ENCODE measurements around the gene GALNT10. TPM values are rescaled to one million over a fixed set of nuclear protein-coding genes. Genes with fewer than 3 reads are reported as not detected.

The GALNT10 gene
- total and polyA plus RNA-seq, 3 donors from 2014 or later = 15.7 to 19.3 (median 17.2) TPM

DNA sequence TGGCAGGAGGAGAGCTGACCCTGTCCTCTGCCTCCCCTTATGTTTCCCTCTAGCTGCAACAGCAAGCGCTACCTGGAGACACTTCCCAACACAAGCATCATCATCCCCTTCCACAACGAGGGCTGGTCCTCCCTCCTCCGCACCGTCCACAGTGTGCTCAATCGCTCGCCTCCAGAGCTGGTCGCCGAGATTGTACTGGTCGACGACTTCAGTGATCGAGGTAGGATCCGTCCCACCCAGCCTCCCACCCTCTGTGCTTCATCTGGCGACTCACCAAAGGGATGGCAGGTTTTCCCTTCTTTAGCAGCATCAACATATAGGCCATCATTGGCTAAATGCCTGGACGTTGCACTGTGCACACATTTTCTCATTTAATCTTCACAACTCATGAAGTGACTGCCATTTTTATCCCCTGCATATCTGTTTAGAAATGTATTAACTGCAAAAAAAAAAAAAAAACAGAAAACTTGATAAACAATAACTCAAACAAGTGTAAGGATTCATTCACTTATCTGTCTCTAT, 139.0 kb downstream of the GALNT10 start:
- Histone ChIP-seq H3K27me3 (no peaks in the 10 kb centered on the region), H3K36me3 (ENCODE audit: low read depth, missing control alignments) (no peaks in the 10 kb centered on the region), H3K4me1 (no peaks in the 10 kb centered on the region), H3K27ac (no peak overlapping the region), H3K9me3 (no peaks in the 10 kb centered on the region), H3K4me3 (no peak overlapping the region)
- DNase-seq = no peak
- TF ChIP-seq POLR2A (IDR thresholded peaks at IDR 0.05) = no peak
- TF ChIP-seq, protein P1, sequence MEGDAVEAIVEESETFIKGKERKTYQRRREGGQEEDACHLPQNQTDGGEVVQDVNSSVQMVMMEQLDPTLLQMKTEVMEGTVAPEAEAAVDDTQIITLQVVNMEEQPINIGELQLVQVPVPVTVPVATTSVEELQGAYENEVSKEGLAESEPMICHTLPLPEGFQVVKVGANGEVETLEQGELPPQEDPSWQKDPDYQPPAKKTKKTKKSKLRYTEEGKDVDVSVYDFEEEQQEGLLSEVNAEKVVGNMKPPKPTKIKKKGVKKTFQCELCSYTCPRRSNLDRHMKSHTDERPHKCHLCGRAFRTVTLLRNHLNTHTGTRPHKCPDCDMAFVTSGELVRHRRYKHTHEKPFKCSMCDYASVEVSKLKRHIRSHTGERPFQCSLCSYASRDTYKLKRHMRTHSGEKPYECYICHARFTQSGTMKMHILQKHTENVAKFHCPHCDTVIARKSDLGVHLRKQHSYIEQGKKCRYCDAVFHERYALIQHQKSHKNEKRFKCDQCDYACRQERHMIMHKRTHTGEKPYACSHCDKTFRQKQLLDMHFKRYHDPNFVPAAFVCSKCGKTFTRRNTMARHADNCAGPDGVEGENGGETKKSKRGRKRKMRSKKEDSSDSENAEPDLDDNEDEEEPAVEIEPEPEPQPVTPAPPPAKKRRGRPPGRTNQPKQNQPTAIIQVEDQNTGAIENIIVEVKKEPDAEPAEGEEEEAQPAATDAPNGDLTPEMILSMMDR (IDR thresholded peaks at IDR 0.05) = no peak
- WGBS, 2 donors = 93 to 94% methylated on average over 14 of the region's 14 CpGs
- intact Hi-C loops (cut with DNase I; ENCODE audit: low total_unique reads) = no loop called here

DNA sequence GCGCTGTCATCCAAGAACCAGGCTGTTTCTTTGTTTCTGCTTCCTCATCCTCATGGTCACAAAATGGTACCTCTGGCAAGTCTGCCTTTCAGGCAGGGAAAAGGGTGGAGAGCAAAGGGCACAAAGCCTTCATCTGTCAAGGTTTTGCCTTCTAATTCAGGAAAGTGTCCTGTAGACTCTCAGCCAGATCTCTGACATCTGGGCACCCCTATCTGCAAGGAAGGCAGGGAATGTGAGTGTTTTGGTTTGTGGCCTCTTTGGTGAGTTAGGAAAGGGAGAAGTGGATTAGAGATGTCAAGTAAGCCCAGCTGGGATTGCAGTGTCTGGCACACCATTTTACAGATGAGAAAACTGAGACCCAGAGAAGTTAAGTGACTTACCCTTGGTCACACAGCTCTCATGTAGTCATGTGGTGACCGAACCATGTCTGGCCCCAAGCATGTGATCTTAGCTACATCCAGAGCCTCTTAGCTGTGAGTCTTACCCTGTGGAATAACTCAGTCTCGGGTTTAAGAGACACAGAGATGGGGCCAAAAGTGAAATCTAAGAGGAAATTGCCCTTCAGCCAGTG, 139.6 kb downstream of the GALNT10 start:
- intact Hi-C loops (cut with DNase I; ENCODE audit: low total_unique reads) = no loop called here
- no peaks in the 10 kb centered on the region for H3K36me3 ChIP-seq (ENCODE audit: low read depth, missing control alignments)
- TF ChIP-seq POLR2A (IDR thresholded peaks at IDR 0.05) = no peak
- TF ChIP-seq, protein P1 (IDR thresholded peaks at IDR 0.05) = no peak
- no peak overlapping the region for H3K27ac ChIP-seq
- no peaks in the 10 kb centered on the region for H3K4me1 ChIP-seq
- 91 to 92% methylated on average over 3 of the region's 3 CpGs for WGBS, 2 donors
- no peak for DNase-seq
- no peaks in the 10 kb centered on the region for H3K27me3 ChIP-seq
- H3K9me3 ChIP-seq = no peaks in the 10 kb centered on the region
- H3K4me3 ChIP-seq = no peak overlapping the region

DNA sequence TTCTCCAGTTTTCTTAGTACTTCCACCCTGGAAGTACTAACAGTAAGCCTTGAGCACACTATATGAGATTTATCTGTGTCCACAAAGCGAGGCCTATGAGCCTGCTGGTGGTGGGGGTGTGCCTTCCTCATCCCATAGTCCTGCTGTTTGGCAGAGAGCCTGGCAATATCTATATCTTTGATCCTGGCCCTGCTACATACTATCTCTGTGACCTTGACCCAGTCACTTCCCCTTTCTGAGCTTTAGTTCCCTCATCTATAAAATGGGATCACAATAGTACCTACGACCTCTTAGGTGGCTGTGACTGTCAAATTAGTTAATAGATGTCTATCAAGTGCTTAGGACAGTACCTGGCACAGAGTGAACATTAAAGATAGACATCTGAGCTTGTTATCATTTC, 140.7 kb downstream of the GALNT10 start:
- Histone ChIP-seq H3K27ac (no peak overlapping the region), H3K27me3 (no peaks in the 10 kb centered on the region), H3K4me1 (no peaks in the 10 kb centered on the region), H3K36me3 (ENCODE audit: low read depth, missing control alignments) (no peaks in the 10 kb centered on the region), H3K9me3 (no peaks in the 10 kb centered on the region), H3K4me3 (no peak overlapping the region)
- TF ChIP-seq, protein P1 (IDR thresholded peaks at IDR 0.05) = no peak
- no peak for TF ChIP-seq POLR2A (IDR thresholded peaks at IDR 0.05)
- intact Hi-C loops (cut with DNase I; ENCODE audit: low total_unique reads) = no loop called here
- no peak for DNase-seq
- WGBS, 2 donors = 90 to 92% methylated on average over 2 of the region's 2 CpGs

DNA sequence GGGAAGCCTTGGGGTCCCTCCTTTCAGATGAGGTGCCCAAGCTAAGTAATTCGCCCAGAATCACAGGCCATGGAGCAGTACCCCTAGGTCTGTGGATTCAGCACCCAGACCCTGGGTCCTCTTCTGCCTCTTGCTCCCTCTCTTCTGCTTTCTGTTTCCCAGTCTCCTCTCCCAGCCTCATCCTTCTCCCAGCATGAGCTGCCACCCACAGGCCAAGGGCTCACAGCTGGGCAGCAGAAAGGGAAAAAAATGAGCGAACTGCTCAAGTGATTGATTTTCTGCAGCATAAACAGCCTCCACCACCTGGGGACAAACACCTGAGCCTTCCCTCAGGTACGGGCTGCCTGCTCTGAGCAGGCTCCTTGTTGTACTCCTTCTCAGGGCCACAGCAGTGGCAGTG, 141.4 kb downstream of the GALNT10 start:
- DNase-seq = no peak
- Histone ChIP-seq H3K4me3 (no peak overlapping the region), H3K4me1 (no peaks in the 10 kb centered on the region), H3K9me3 (no peaks in the 10 kb centered on the region), H3K36me3 (ENCODE audit: low read depth, missing control alignments) (no peaks in the 10 kb centered on the region), H3K27me3 (no peaks in the 10 kb centered on the region), H3K27ac (no peak overlapping the region)
- intact Hi-C loops (cut with DNase I; ENCODE audit: low total_unique reads) = no loop called here
- 68 to 71% methylated on average over 3 of the region's 3 CpGs for WGBS, 2 donors
- TF ChIP-seq POLR2A (IDR thresholded peaks at IDR 0.05) = no peak
- TF ChIP-seq, protein P1 (IDR thresholded peaks at IDR 0.05) = no peak

DNA sequence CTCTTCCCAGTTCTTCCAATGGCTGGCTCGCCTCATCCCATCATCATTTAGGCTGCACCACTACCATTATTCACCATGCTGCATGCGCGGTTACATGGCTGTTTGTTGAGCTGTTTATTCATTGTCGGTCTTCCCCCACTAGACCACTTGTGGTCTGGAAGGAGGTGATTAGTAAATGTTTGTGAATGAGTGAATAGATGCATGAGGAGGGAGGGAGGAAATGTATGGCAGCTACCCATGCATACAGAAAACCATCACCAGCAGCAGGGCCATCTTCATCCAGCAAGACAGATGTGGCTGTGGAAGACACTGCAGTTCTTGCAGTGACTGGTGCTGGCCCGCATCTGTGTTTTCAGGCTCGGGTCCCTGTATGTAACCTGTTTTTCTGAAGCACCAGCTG, 141.9 kb downstream of the GALNT10 start:
- Histone ChIP-seq H3K4me1 (no peaks in the 10 kb centered on the region), H3K36me3 (ENCODE audit: low read depth, missing control alignments) (no peaks in the 10 kb centered on the region), H3K27ac (no peak overlapping the region), H3K27me3 (no peaks in the 10 kb centered on the region), H3K9me3 (no peaks in the 10 kb centered on the region), H3K4me3 (no peak overlapping the region)
- WGBS, 2 donors = 94 to 96% methylated on average over 6 of the region's 6 CpGs
- no peak for DNase-seq
- no peak for TF ChIP-seq POLR2A (IDR thresholded peaks at IDR 0.05)
- TF ChIP-seq, protein P1 (IDR thresholded peaks at IDR 0.05) = no peak
- intact Hi-C loops (cut with DNase I; ENCODE audit: low total_unique reads) = no loop called here
